ENCODE data around the gene NECTIN1. TPM values are rescaled to one million over a fixed set of nuclear protein-coding genes. Genes with fewer than 3 reads are reported as not detected.
A peak's percentile ranks its signal among the peaks of the same experiment; 100 is the strongest.

Gene NECTIN1
- total and polyA plus RNA-seq, 2 of the 4 experiments (the other 2 are of a cell fraction): 2.3 to 4.2 TPM

DNA sequence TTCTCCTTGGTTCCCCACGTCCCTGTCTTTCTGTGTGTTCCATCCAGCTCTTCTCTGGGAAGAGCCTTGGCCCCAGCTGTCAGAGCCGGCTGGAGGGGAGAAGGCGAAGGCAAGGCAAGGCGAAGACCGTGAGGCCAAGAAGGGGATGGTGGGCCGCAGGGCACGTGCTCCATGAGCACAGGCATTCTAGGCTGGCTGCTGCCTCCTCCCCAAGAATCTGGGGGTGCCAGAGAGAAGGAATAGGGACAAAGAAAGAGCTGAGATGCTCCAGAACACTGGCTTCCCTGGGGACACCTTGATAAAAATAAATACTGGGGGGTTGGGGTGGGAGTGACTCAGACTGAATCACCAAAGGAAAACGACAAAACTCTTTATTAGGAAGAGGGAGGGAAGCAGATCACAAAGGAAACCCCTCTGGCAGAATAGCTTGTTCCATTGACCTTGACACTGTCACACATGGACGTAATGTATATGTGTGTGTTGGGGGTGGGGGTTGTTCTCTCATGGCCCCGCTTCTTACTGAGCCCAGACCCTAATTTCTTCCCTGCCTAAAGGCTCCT, 52.5 kb downstream of the NECTIN1 start:
- peak overlapping the region; percentile 53; the same call in 1 of the 3 replicates for H2BK15ac ChIP-seq (ENCODE audit: low read depth, low read length)
- BruUV-seq (replicated peaks): no TSS peak
- peak overlapping the region; percentile 60 for H2BK120ac ChIP-seq (ENCODE audit: low read depth, low read length)
- peak overlapping the region; percentile 85 for H2AK5ac ChIP-seq (ENCODE audit: low read depth, low read length)
- no peak overlapping the region for H3K4me2 ChIP-seq (ENCODE audit: low read depth, low read length)
- in situ Hi-C loops (cut with MboI; ENCODE audit: low sequenced_read_pairs): no loop called here
- H3K14ac ChIP-seq (replicated peaks; ENCODE audit: low read depth, low read length): peak overlapping the region; percentile 34
- no peaks in the 10 kb centered on the region for H3K79me1 ChIP-seq (ENCODE audit: low read depth in 1 of 2, low read length in 2 of 2)
- H3K56ac ChIP-seq (ENCODE audit: extremely low read depth, insufficient read depth, low read length): no peak overlapping the region
- no peaks in the 10 kb centered on the region for H3K27me3 ChIP-seq (ENCODE audit: control insufficient read depth, insufficient read depth, low read length)
- no peak overlapping the region for H4K5ac ChIP-seq (ENCODE audit: low read depth, low read length)
- no peaks in the 10 kb centered on the region for H3K36me3 ChIP-seq (ENCODE audit: control insufficient read depth, insufficient read depth, low read length)
- H2BK5ac ChIP-seq (ENCODE audit: low read depth, low read length, poor library complexity, severe bottlenecking): no peak overlapping the region
- H2AFZ ChIP-seq (replicated peaks; ENCODE audit: low read length, poor library complexity): peak overlapping the region; percentile 39
- TF ChIP-seq CEBPB (IDR thresholded peaks at IDR 0.05; ENCODE audit: low read depth, low read length) (no peak), FOS (IDR thresholded peaks at IDR 0.05; ENCODE audit: low read depth, low read length) (peak; percentile 63)
- no peak overlapping the region for H3K18ac ChIP-seq (ENCODE audit: low read depth, low read length)
- ChIA-PET CTCF (interaction anchor here (1.4 kb wide), 1 partner anchor 26 kb away, joined by 3 read pairs; no protein-coding TSS in a partner anchor), POLR2A (ENCODE audit: unreplicated experiment) (interaction anchor here (0.8 kb wide), 1 partner anchor 17 kb away, joined by 3 read pairs; no protein-coding TSS in a partner anchor)
- H2BK20ac ChIP-seq (ENCODE audit: low read depth, low read length): peak overlapping the region; percentile 46; the same call in 1 of the 2 replicates
- ATAC-seq (ENCODE audit: low read depth) (peak; percentile 61), DNase-seq (peak; percentile 57)
- H4K8ac ChIP-seq (ENCODE audit: low read depth in 2 of 2, low read length in 2 of 2): peak overlapping the region in 1 of 2 experiments; percentile 8; a peak in 1 of 4 replicates
- dilution Hi-C loops (cut with HindIII; ENCODE audit: low sequenced_read_pairs, unreplicated experiment): no loop called here
- H4K91ac ChIP-seq (ENCODE audit: insufficient read depth, low read depth, low read length): peak overlapping the region; percentile 12; the same call in 1 of the 2 replicates
- WGBS, 2 experiments (ENCODE audit: extremely low coverage in 2 of 2, insufficient read length in 1 of 2): 92% methylated on average over 2 of the region's 10 CpGs; no CpG with 5 or more reads in 1 of the 2 experiments
- intact Hi-C loops (cut with micrococcal nuclease): no loop called here
- peak overlapping the region; percentile 44 for H2AK9ac ChIP-seq (replicated peaks; ENCODE audit: low read depth, low read length, poor library complexity)
- no peak overlapping the region for H3K4me3 ChIP-seq (ENCODE audit: insufficient read depth, low read depth, low read length)
- H4K20me1 ChIP-seq (ENCODE audit: insufficient read depth, low read length): no peaks in the 10 kb centered on the region
- no peak overlapping the region for H3K9ac ChIP-seq (ENCODE audit: low read depth, low read length)
- peak overlapping the region; percentile 37 for H3K4ac ChIP-seq (ENCODE audit: low read depth, low read length)
- peaks cover 15% of the 10 kb centered on the region for H3K4me1 ChIP-seq (ENCODE audit: control insufficient read depth, insufficient read depth, low read length)
- peaks cover 16% of the 10 kb centered on the region for H3K9me1 ChIP-seq (ENCODE audit: insufficient read depth, low read length)
- no peak overlapping the region for H3K27ac ChIP-seq (ENCODE audit: insufficient read depth, low read length)
- 0 out of 2 replicates have a peak overlapping the region, but pooled peaks have one; percentile 37 for H3K23ac ChIP-seq (ENCODE audit: low read depth, low read length)
- H3K9me3 ChIP-seq (ENCODE audit: control insufficient read depth, insufficient read depth, low read length): 0 out of 2 replicates have a peak, but pooled peaks cover 2% of the 10 kb centered on the region

Data from IMR-90 (cell line).